HG02623 (cell line): ENCODE measurements around the gene KY.

Experiments
- ATAC-seq: cut with Tn5 transposase; IDR thresholded peaks from one replicate; pipeline ENCODE4 v1.9.1; 2021; ENCODE audit warnings: moderate library complexity; ENCODE audit not compliant: unreplicated experiment

Gene KY

DNA sequence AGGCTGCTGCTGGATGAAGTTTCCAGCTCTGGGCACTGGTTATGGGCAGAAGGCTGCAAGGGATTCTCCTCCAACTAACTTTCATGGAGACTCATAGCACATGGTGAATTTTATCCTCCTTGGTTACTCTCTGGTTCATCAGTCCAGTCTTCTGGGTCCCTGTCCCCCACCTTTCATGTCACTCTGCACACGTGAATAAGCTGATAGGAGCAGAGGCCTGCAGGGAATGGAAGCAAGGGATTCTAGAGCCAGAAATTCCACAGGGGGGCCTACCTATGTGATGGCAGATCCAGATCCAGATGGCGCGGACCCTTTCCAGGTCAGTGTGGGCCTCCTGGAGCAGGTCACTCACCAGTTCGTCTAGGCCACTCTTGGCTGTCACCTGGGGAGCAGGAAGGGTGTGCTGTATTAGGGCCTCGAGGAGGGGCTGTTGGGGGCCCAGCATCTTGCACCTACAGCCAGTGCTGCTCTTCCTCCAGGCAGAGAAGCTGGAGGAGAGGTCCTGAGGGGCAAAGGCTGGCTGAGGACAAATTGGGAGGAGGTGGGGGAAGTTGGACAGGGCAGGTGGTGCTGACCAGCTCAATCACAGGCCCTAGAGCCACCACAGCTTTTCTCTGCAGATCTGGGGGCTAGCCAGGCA is 30.2 kb downstream of the KY start:
- ATAC-seq = no peak

- ATAC-seq = no peak
Measured at GRCh38 chr3:134619884-134620445, 30.9 kb downstream of the KY start.

DNA sequence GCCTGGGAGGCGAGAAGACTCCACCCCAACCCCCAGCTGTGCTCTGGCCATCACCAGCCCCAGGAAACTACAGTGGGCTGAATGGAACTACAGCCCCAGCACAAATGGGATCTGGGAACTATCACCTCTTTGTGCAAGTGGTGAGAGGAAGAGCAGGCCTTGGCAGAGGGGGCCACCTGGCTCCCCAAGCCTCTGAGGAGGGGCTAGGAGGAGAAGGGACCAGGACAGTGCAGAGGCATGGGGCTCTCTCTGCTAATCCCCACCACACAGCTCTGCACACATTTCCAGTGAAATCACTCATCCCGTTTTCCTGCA is 31.6 kb downstream of the KY start:
- ATAC-seq = no peak

DNA sequence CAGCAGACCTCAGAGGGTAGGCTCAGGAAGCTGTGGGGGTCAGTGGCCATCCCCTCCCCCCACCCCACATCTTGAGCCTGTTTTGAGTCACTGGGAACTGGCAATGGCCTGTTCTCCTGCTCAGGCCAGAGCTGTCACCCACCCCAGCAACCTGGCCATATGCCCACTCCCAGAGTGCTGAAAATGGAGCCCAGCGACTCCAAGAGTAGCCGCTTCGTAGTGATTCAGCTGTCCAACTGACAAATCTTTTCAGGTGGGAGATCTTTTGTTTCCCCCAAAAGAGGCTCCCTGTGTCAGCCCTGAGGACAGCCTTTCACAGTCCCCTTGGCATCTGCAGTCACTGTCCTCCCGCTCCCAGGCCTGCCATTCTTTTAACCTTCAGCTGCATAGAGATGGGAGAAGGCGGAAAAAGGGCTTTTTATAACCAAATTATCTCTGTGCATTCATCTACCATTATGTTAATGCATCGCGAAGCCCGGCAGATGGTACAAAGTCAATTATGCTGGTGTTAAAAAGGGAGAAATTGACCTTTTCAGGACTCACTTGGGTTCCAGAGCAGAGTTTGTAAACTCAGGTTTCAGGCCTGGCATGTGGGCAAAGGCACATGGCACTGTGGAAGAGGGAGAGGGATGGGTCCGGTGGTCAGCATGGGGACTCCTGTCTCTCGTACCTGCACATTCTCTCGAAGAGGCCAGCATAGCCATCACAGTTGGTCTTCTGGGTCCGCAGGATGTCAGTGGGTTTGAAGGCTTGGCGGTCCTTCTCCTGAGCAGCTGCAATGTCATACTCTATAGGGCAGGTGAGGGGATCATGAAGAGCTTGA is 32.1 kb downstream of the KY start:
- no peak for ATAC-seq

GRCh38 chr3:134617608-134618477 is 33.0 kb downstream of the KY start:
- no peak for ATAC-seq

DNA sequence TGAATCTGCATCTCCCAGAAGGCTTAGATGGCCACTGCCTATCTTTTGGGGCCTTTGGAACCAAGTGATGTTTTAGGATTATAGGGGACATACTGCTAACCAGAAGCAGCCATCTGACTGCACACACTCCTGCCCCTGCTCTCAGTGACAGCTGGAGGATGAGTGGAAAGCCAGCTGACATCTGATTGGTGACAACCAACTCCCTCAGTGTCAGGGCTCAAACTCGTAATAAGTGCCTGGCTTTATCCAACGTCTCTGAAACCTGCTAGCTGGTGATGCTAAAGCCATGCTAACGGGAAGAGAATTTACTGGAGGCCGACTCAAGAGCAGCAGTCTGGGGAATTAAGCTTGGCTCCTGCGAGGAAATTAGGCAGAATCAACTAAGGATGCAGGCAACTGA is 35.1 kb downstream of the KY start:
- no peak for ATAC-seq

DNA sequence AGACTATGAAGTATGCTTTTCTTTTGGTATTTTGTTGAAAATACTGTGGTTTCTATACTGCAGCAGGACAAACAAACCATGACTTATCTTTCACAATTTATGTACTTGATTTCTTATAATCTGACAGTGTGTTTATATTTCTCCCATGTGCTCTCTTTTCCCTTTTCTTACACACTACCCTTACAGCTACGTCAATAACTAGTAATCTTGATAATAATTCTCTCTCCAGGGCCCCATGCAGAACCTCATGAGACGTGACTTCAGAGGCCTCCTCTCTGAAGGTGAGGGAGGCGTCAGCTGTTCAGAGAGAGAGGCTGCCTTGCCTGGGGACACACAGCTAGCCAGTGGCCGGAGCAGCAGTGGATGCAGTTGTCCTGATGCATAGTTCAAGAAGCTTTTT is 35.9 kb downstream of the KY start:
- ATAC-seq = no peak

DNA sequence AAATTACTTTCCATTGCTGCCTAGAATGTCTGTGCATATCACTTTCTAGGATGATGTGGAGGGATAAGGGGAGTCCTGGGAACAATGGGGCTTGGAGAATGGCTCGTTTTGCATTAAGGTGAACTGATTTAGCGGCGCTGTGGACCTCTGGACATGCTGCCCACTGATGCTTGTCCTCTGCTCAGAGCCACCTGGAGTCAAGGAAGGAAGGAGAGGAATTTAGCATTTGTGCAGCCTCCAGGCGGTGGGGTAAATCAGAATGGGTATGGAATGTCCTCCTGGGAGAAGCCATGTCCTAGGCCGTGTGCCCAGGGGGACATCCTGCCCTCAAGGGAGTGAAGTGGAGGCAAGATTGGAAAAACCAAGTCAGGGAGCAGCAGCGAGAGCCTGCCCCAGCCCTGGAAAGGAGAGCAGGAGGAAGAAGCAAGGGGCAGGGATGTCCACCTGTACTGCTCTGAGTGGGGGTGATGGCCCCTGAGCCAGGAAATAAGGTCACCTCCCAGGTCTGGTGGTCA is 37.8 kb downstream of the KY start:
- no peak for ATAC-seq

DNA sequence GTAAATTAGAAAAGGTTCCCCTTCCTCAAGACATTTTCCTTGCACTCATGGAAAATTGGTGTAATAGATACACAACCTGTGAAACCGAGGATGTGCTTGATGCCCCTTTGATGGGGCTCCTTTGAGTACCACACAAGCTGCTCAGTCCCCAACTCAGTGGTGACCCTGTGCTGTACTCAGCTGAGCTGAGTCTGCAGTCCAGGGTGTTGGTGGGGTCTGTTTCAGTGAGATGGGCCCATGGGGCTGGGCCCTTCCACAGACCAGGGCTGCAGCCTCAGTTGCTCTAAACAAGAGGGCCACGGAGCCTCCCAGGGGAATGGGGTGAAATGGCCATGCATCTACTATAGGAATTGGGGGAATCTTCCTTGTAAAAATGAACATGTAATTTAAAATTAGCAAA is 39.3 kb downstream of the KY start:
- no peak for ATAC-seq

GRCh38 chr3:134610432-134611385 is 40.1 kb downstream of the KY start:
- no peak for ATAC-seq

- no peak for ATAC-seq
Measured at GRCh38 chr3:134609821-134610431, 40.9 kb downstream of the KY start.

- ATAC-seq = no peak
Measured at GRCh38 chr3:134608771-134609435, 41.9 kb downstream of the KY start.

- ATAC-seq = no peak
Measured at GRCh38 chr3:134608023-134608770, 42.6 kb downstream of the KY start.

GRCh38 chr3:134607054-134608022 is 43.5 kb downstream of the KY start:
- no peak for ATAC-seq

DNA sequence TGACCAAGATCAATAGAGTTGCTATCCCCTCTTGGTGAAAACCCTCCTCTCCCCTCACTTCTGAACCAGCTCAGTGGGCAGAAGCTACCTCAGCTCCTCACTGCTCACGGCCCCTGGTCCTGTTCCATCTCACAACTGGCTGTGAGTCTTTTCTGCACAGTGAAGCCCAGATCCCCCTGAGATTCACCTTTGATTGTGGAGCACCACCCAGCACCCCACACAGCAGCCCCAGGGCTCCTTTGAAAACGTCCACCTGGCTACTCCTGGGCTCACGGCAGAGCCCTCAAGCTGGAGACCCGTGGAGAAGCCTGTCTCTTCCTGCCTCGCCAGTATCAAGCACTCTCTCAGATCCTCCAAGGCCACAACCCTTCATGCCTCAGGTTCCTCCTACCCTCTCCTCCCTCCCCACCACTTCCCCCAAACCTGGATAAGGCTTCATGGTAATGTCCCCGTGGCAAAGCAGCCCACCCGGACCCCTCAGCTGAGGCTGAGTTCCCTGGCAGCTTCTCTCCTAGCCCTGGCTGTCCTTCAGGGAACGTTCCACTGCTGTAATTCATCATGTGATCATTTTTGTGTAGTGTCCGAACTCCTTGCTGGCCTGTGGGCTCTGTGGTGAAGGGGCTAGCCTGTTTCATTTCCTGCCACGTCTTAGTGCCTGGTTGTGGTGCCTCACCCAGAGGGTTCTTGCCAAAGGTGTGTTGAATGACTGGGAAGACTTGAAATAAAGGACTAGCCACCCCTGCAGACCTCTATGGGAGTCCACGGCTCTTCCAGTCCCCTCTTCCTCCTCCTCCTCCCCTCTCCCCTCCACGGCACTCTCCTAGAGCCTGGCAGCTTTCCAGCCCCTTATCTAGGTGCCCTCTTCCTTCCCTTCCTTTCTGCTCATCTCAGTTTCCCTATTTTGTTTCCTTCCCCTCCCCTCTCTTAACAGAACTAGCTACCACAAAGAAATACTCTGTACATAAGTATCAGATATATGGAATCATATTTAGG is 44.5 kb downstream of the KY start:
- ATAC-seq = no peak

- ATAC-seq = no peak
Measured at GRCh38 chr3:134605556-134605955, 45.3 kb downstream of the KY start.
